GM11168 (cell line): ENCODE measurements around the gene RBM28.
"Not testable (repeated sequence)": the region's sequence is repeated elsewhere in the genome, so short reads cannot be mapped to it uniquely, and the experiment has no call there.

Experiments used
- in situ Hi-C: fragments of 300-500 bp; cut with MboI; formaldehyde crosslinking; loops from one replicate; pipeline ENCODE4 v1.12.0; 2022; ENCODE audit warnings: low sequenced_read_pairs; ENCODE audit not compliant: unreplicated experiment

Gene RBM28

GRCh38 chr7:128302139-128302538, 41.6 kb downstream of the RBM28 start:
- in situ Hi-C loops: no loop called here

GRCh38 chr7:128299109-128299607, 44.5 kb downstream of the RBM28 start:
- in situ Hi-C loops: no loop called here

DNA sequence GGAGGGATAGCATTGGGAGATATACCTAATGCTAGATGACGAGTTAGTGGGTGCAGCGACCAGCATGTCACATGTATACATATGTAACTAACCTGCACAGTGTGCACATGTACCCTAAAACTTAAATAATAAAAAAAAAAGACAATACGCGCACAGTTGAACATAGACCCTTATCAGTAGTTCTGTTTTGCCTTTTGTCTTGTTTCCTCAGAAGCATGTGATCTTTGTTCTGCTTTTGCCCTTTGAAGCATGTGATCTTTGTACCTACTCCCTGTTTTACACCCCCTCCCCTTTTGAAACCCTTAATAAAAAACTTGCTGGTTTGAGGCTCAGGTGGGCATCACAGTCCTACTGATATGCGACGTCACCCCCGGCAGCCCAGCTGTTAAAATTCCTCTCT, 45.7 kb downstream of the RBM28 start:
- in situ Hi-C loops: not testable (repeated sequence)

GRCh38 chr7:128287556-128287955, 56.2 kb downstream of the RBM28 start:
- in situ Hi-C loops: no loop called here

DNA sequence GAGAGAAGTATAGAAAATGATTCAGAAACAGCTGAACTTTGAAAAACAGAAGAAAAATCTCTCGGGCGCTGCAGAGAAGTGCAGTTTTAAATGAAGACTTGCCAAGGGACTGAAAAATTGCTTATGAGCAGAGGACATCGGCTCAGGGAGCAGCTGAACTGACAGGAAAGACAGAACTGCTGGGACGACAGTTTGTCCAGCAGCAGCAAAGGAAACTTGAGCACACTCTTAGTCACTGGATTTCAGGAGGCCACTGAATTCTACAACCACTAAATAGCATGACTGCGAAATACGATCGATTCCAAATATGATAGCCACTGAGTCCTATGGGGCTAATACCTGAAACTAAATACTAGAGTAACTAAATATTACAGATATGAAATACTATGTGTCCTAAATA, 59.6 kb downstream of the RBM28 start:
- in situ Hi-C loops: no loop called here

GRCh38 chr7:128281605-128282380, 61.9 kb downstream of the RBM28 start:
- in situ Hi-C loops: no loop called here

- in situ Hi-C loops: not testable (repeated sequence)
These were observed 63.3 kb downstream of the RBM28 start for GRCh38 chr7:128280451-128280850.

DNA sequence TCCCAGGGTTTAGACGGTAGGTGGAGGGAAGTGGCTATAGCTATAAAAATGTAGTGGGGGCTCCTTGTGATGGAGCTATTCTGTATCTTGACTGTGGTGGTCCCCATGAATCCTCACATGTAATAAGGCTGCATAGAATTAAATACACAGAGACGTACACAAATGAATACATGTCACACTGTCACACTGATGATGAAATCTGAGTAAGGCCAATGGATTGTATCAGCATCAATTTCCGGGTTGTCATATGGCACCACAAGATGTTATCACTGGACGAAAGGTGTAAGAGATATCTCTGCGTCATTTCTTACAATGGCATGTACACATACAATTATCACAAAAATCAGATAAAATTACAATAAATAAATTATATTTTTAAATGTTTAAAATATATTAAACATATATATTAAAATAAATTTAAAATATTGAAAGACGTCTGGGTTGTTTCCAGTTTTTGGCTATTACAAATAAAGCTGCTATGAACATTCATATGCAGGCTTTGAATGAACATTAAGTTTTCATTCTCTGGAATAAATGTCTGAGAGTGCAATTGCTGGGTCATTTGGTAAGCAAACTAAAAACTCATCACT, 64.5 kb downstream of the RBM28 start:
- in situ Hi-C loops: no loop called here

DNA sequence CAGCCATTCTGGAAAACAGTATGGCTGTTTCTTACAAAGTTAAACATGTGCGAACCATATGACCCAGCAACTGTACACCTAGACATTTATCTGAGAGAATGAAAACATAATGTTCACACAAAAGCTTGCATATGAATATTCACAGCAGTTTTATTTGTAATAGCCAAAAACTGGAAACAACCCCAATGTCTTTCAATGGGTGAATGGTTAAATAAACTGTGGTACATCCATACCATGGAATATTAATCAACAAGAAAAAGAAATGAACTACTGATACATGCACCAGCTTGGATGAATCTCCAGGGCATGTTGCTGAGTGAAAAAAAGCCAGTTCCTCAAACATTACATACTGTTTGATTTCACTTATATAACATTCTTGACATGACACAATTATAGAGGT, 65.3 kb downstream of the RBM28 start:
- in situ Hi-C loops: no loop called here

DNA sequence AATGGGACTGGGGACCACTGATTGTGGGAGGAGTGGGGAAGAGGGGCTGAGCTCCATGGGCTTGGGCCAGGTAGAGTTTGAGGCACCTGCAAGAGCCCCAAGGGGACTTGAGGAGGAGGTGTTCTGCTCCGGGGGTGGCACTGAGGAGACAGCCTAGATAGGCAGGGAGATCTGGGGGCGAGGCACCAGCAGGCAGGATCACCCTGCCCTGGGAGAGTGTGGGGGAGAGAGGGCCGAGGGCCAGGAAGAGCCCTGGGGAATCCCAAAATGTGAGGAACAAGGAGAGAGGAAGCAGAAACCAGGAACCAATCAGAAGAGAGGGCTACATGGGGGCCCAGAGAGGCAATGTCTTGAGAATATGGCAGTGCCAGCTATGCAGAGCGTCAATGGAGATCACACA, 68.0 kb downstream of the RBM28 start:
- in situ Hi-C loops: no loop called here

DNA sequence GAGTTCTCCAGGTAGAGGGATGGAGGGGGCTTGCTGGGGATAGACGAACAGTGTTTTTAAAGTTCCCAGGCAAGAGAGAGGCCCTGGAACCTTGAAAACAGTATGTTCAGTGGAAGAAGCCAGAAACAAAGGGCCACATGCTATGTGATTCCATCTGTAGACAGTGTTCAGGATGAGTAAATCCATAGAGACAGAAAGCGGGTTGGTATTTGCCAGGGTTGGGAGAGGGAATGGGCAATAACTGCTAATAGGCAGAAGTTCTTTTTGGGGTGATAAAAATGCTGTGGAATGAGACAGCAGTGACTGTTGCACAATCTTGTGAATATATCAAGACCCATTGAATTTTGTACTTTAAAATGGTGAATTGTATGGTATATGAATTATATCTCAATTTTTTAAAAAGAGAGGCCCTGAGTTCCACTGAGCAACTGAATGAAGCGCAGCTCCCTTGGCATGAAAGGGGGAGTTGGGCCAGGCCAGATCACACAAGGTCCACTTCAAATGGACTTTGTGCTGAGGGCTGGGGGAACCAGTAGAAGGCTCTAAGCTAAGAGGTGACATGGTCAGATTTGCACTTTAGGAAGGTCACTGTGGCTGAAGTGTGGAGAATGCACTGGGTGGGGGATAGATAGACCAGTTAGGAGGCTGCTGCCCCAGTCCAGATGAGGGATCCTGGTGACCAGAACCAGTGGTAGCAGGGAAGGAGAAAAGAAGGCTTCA, 68.7 kb downstream of the RBM28 start:
- in situ Hi-C loops: no loop called here

DNA sequence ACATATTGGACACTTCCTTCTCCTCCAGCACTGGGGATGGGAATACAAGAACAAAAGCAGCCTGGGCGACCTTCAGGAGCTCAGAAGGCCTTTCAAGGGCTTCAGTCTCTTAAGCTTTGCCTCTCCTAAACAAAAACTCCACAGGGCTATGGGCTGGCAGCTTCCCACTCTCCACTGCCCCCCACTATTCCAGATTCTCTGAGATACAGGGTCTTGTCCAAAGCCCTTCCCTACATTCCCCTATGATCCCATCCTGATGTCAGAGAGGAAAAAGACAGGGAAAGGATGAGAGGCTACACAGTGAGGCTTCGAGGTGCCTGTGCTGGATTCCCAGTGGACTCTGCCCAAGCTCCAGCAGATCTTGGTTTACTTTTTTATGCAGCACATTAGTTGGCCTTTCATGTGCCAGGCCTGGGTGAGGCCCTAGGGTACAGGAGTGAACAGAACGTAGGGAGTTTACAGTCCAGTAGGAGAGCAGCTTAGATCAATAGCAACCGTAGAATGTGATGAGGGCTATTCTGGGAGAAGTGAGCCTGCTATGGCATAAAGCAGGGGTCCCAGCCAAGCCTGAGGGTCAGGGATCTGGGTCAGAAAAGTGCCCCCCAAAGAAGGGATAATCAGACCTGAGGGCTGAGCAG, 69.3 kb downstream of the RBM28 start:
- in situ Hi-C loops: no loop called here

GRCh38 chr7:128271942-128272481, 71.7 kb downstream of the RBM28 start:
- in situ Hi-C loops: no loop called here

DNA sequence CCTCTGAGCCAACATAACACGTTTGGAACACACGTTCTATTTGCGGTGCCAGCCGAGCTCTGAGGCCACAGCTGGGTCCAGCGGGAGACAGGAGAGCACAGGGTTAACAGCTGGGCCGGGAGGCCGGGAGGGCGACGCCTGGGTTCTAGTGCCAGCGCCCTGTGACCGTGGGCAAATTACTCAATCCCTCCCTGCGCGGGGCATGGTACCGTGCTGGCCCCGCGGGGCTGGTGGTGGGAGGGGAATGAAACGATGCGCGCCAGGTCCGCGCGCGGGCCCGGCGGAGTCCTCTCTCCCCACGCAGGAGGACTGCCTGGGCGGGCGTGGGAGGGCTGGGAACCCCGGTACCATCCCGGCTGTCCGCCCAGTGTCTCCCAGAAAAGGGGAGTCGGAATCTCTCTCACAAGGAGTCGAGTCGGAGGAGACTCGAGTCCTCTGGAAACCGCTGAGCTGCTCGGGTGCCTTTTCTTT, 72.2 kb downstream of the RBM28 start:
- in situ Hi-C loops: no loop called here

DNA sequence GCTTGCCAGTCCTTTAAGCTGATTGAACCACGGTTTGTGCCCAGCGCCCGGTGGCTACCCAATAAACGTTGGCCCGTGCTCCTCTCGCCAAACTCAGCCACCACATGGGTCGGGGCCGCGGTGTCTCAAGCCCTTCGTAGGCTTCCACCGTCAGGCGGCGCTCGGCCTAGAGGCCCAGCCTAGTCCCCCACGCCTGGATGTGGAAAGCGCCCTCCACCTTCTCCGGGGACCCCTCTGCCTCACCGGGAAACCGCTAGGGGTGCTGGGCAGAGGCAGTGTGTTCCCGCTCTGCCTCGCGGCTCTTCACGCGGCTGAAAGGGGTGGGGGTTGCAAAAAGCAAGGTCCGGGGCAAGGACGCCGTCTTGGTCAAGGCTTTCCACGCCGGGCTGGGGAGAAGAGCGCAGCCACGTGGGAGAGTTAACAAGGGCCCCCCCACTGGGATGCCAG, 72.9 kb downstream of the RBM28 start:
- in situ Hi-C loops: no loop called here

DNA sequence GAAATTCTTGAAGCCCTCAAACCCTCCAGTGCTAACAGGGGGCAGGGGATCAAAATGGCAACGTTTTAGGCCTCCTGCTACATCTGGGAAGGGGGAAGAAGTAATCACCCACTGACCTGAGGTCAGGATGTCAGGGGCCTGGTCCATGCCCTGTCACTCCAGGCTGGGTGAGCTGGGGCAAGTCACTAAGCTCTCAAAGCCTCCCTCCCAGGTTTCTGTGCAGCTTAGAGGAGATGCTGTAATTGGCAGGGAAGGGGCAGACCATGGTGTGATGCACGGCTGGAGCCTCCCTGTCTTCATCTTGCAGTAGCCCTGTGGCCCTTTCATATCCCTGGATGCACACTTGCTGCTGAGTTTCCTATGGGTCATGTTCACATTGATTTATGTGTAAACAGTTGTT, 75.5 kb downstream of the RBM28 start:
- in situ Hi-C loops: no loop called here

GRCh38 chr7:128267595-128267924, 76.1 kb downstream of the RBM28 start:
- in situ Hi-C loops: no loop called here

GRCh38 chr7:128266883-128267594, 76.7 kb downstream of the RBM28 start:
- in situ Hi-C loops: no loop called here

- in situ Hi-C loops: no loop called here
These were observed 77.2 kb downstream of the RBM28 start for GRCh38 chr7:128266529-128266882.

GRCh38 chr7:128265906-128266300, 77.8 kb downstream of the RBM28 start:
- in situ Hi-C loops: no loop called here
